Fibroblast of pulmonary artery (primary cell): ENCODE results near the gene LONP1.
A peak's percentile ranks its signal among the peaks of the same experiment; 100 is the strongest.

Source experiments
- DNase-seq: peaks from one replicate; pipeline ENCODE4 v3.0.0-alpha.2; 2010; ENCODE audit warnings: low read depth
- H3K4me3 ChIP-seq: replicated peaks from 2 replicates; pipeline ENCODE4 v1.5.1; 2011; ENCODE audit warnings: low read depth, mild to moderate bottlenecking, control low read depth, low read length, moderate library complexity
- TF ChIP-seq, protein P1 (sequence below): IDR thresholded peaks from 2 replicates; pipeline ENCODE4 v1.5.1; 2011; ENCODE audit warnings: mild to moderate bottlenecking, control low read depth, low read length, inconsistent platforms; ENCODE audit errors: missing control alignments

Gene LONP1, protein sequence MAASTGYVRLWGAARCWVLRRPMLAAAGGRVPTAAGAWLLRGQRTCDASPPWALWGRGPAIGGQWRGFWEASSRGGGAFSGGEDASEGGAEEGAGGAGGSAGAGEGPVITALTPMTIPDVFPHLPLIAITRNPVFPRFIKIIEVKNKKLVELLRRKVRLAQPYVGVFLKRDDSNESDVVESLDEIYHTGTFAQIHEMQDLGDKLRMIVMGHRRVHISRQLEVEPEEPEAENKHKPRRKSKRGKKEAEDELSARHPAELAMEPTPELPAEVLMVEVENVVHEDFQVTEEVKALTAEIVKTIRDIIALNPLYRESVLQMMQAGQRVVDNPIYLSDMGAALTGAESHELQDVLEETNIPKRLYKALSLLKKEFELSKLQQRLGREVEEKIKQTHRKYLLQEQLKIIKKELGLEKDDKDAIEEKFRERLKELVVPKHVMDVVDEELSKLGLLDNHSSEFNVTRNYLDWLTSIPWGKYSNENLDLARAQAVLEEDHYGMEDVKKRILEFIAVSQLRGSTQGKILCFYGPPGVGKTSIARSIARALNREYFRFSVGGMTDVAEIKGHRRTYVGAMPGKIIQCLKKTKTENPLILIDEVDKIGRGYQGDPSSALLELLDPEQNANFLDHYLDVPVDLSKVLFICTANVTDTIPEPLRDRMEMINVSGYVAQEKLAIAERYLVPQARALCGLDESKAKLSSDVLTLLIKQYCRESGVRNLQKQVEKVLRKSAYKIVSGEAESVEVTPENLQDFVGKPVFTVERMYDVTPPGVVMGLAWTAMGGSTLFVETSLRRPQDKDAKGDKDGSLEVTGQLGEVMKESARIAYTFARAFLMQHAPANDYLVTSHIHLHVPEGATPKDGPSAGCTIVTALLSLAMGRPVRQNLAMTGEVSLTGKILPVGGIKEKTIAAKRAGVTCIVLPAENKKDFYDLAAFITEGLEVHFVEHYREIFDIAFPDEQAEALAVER

DNA sequence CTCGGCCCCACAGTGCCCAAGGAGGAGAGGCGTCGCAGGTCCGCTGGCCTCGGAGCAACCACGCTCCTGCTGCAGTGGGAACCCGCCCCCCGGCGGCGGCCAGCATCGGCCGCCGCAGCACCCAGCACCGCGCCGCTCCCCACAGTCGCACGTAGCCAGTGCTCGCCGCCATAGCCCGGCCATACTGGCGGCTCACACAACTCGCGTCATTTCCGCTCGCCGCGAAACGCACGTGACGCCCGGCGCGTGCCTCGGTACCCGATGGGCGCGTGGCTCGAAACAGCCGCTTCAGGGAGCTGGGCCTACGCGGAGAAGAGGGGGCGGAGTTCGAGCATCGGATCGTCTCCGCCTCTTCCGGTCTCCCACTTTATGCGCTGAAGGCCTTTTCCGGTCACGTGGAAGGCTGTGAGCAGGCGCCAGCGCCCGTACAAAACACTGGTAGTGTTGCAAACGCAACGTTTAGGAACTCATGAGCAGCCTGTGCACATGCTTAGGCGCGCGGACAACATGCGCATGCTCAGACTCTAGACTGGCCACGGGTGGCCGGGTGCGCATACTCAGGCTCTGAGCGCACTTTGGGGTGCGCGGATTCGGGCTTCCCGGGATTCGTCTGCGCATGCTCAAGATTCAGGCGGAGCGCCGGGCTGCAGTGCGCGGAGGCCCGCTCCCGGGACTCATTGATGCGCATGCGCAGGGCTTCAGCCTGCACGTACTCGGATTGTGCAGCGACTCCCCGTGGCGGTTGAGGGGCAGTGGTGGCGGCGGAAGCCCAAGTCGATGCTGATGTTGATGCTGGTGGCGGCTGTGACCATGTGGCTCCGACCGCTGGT is at the start of gene LONP1, which contains the start of gene CATSPERD:
LONP1 (minus strand) TSS at position 186 of the 830 bp plus-strand sequence; CDS start at position 172, 14 bp downstream.
CATSPERD (plus strand) TSS at position 677 of the 830 bp plus-strand sequence; CDS start at position 778, 101 bp downstream.
- DNase-seq, result peak; percentile 99
- TF ChIP-seq, protein P1, sequence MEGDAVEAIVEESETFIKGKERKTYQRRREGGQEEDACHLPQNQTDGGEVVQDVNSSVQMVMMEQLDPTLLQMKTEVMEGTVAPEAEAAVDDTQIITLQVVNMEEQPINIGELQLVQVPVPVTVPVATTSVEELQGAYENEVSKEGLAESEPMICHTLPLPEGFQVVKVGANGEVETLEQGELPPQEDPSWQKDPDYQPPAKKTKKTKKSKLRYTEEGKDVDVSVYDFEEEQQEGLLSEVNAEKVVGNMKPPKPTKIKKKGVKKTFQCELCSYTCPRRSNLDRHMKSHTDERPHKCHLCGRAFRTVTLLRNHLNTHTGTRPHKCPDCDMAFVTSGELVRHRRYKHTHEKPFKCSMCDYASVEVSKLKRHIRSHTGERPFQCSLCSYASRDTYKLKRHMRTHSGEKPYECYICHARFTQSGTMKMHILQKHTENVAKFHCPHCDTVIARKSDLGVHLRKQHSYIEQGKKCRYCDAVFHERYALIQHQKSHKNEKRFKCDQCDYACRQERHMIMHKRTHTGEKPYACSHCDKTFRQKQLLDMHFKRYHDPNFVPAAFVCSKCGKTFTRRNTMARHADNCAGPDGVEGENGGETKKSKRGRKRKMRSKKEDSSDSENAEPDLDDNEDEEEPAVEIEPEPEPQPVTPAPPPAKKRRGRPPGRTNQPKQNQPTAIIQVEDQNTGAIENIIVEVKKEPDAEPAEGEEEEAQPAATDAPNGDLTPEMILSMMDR, result peak; percentile 86
- H3K4me3 ChIP-seq, result peak within 1 kb of the TSS; percentile 95

DNA sequence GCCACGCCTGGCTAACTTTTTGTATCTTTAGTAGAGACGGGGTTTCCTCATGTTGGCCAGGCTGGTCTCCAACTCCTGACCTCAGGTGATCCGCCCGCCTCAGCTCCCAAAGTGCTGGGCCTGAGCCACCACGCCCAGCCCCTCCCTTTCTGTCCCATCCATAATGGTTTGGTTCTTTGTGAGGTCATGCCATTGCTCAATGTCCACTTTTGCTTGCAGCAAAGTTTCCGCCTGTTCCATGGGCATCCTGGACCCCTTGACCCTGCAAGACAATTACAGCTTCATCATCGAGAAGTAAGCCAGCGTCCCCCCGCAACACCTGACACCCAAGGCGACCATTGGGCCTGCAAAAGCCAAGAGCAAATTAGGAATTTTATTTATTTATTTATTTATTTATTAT is 48.0 kb upstream of the LONP1 start:
- DNase-seq, result no peak
- H3K4me3 ChIP-seq, result no peak overlapping the region
- TF ChIP-seq, protein P1, result no peak

DNA sequence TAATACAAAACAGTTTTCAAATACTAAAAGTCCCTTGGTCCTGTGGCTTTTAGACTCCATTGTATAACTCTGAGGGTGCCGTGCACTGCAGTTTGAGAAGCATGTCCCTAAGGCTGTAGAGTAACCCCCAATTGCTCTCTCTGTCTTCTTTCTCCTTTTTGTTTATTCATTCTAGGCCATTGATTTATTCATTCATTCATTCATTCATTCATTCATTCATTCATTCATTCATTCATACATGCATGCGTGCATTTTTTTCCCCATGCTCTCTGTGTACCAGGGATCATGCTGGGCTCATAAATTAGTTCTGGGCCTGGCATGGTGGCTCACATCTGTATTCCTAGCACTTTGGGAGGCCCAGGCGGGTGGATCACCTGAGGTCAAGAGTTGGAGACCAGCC is 45.3 kb upstream of the LONP1 start:
- H3K4me3 ChIP-seq, result no peak overlapping the region
- DNase-seq, result no peak
- TF ChIP-seq, protein P1, result no peak

DNA sequence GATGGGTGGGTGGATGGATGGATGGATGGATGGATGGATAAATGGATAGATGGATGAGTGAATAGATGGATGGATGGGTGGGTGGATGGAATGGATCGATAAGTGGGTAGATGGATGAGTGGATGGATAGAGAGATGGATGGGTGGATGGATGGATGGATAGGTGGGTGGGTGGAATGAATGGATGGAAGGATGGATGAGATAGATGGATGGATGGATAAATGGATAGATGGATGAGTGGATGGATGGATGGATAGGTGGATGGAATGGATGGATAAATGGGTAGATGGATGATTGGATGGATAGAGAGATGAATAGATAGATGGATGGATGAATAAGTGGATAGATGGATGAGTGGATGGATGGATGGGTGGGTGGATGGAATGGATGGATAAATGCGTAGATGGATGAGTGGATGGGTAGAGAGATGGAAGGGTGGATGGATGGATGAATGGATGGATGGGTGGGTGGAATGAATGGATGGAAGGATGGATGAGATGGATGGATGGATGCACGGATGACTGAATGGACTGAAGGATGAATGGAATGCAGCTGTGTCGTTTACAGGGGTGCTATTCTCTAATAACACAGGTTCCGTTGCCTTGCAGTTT is 42.8 kb upstream of the LONP1 start:
- DNase-seq, result no peak
- TF ChIP-seq, protein P1, result no peak
- H3K4me3 ChIP-seq, result no peak overlapping the region

DNA sequence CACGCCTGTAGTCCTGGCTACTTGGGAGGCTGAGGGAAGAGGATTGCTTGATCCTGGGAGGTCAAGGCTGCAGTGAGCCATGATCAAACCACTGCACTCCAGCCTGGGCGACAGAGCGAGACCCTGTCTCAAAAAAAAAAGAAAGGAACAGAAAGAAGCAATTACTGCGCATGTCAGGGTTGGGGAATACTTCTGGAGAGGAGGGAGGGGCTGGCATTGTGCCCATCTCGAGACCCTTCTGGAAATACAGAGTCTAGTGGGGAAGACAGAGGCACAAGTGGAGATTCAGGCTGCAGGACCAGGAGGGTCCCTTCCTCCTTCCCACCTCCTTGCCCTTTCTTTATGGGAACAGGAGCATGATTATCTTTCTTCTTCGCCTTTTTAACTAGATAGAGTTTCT is 33.8 kb upstream of the LONP1 start:
- H3K4me3 ChIP-seq, result no peak overlapping the region
- TF ChIP-seq, protein P1, result no peak
- no peak for DNase-seq

DNA sequence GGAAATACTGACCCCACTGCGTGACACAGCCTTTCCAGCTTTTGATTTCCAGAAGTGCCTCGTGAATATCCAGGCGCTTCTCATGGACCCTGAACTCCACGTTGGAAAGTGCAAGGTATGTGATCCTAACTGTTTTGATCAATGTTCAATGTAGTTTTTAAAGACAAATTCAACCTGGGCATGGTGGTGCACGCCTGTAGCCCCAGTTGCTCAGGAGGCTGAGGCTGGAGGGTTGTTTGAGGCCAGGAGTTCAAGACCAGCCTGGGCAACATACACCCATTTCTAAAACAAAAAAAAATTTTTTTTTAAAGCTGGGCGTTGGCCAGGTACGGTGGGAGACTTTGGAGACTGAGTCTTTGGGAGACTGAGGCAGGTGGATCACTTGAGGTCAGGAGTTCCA is 31.8 kb upstream of the LONP1 start:
- TF ChIP-seq, protein P1, result no peak
- H3K4me3 ChIP-seq, result no peak overlapping the region
- no peak for DNase-seq
